ENCODE results near the gene RPTOR.

GRCh38 chr17:80750263-80750662 lies 205.6 kb downstream of the RPTOR start:
- TF ChIP-seq POLR2A (IDR thresholded peaks at IDR 0.05; ENCODE audit: low read length) (no peak), GATA1 (IDR thresholded peaks at IDR 0.05; ENCODE audit: low read depth, low read length) (no peak)

All from erythroblast (primary cell).